ENCODE measurements around the gene INTS4. TPM values are rescaled to one million over a fixed set of nuclear protein-coding genes. Genes with fewer than 3 reads are reported as not detected.
"Not testable (repeated sequence)": the region's sequence is repeated elsewhere in the genome, so short reads cannot be mapped to it uniquely, and the experiment has no call there.

Gene INTS4
- total RNA-seq, 6 experiments from 2014 or later, result 8.3 to 19.0 (median 14.7) TPM

DNA sequence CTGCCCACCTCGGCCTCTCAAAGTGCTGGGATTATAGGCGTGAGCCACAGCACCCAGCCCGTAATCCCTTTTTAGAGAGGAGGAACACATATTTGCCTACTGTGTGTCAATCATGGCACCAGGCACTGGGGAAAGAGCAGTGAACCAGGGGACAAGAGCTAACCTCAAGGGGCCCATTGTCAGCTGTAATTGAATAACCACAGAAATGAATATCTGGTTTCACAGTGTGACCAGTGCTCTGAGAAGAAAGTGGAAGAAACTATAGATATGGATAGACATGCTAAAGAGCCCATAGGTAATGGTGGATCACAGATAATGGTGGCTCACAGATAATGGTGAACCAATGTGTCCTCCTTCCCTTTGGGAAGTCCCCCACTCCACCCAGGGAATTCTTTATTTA is 37.2 kb upstream of the INTS4 start:
- H3K27me3 ChIP-seq, result no peaks in the 10 kb centered on the region
- H3K27ac ChIP-seq, result no peak overlapping the region
- ATAC-seq, result no peak
- H3K4me3 ChIP-seq, result no peak overlapping the region
- TF ChIP-seq POLR2A (IDR thresholded peaks at IDR 0.05) (no peak), CTCF (IDR thresholded peaks at IDR 0.05) (no peak)
- intact Hi-C loops (cut with DNase I), result no loop called here
- no peaks in the 10 kb centered on the region for H3K36me3 ChIP-seq
- no peak for DNase-seq
- peaks cover 0 to 20% (median 2%) of the 10 kb centered on the region in 4 donors for H3K4me1 ChIP-seq
- no peaks in the 10 kb centered on the region for H3K9me3 ChIP-seq
- 80% methylated on average over 1 of the region's 3 CpGs for whole genome bisulfite sequencing (ENCODE audit: insufficient coverage, low coverage, low lambda C conversion rate, missing lambda C conversion rate)

DNA sequence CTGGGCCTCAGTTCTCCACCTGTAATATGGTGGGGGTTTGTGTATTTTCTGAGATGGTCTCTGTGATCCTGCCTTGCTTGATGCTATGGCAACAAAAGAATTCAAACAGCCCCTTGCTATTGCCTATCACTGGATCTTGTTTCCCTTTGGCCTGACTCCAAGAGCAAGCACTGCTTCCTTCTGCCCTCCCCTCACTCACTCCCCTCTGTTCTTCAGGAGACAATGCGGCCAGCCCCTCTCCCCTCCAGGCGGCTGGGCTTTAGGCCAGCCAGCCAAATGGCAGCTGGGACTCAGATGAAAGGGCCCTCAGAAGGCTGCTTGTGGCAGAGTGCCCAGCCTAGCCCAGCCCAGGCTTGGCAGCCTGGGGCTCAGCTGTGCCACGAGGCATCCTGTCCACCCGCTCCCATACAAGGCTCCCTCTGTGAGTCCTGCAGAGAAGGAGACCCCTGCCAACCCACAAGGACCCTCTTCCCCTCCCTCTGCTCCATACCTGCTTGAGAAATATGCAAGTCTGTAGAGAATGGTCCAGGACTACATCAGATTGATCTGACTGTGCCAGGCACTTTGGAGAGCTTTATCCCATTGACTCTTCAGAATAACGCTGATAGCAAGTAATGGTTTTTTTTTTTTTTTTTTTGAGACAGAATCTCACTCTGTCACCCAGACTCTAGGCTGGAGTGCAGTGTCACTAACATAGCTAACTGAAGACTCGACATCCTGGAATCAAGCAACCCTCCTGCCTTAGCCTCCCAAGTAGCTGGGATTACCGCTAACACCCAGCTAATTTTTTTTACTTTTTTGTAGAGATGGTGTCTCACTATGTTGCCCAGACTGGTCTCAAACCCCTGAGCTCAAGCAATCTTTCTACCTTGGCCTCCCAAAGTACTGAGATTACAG is 36.2 kb upstream of the INTS4 start:
- intact Hi-C loops (cut with DNase I), result no loop called here
- no peaks in the 10 kb centered on the region for H3K9me3 ChIP-seq
- WGBS (ENCODE audit: insufficient coverage, low coverage, low lambda C conversion rate, missing lambda C conversion rate), result 14% methylated on average over 3 of the region's 7 CpGs
- H3K27ac ChIP-seq, result no peak overlapping the region
- H3K36me3 ChIP-seq, result no peaks in the 10 kb centered on the region
- DNase-seq (peak; percentile 62 to 72 (median 62)), ATAC-seq (peak; percentile 88 to 95 (median 92))
- TF ChIP-seq CTCF (IDR thresholded peaks at IDR 0.05), result no peak
- TF ChIP-seq POLR2A (IDR thresholded peaks at IDR 0.05), result no peak
- H3K27me3 ChIP-seq, result no peaks in the 10 kb centered on the region
- no peak overlapping the region for H3K4me3 ChIP-seq
- peaks cover 0 to 15% (median 0%) of the 10 kb centered on the region in 4 donors for H3K4me1 ChIP-seq

- intact Hi-C loops (cut with DNase I); ATAC-seq; DNase-seq; H3K27ac ChIP-seq; H3K9me3 ChIP-seq; H3K4me3 ChIP-seq; H3K27me3 ChIP-seq; H3K36me3 ChIP-seq: not testable (repeated sequence)
- H3K4me1 ChIP-seq, result peaks cover 0 to 15% (median 0%) of the 10 kb centered on the region in 4 donors
- WGBS (ENCODE audit: insufficient coverage, low coverage, low lambda C conversion rate, missing lambda C conversion rate), result 82% methylated on average over 9 of the region's 9 CpGs
These were observed 34.0 kb upstream of the INTS4 start for GRCh38 chr11:78028423-78028822.

GRCh38 chr11:78027759-78028158 is 33.3 kb upstream of the INTS4 start:
- intact Hi-C loops (cut with DNase I), result no loop called here
- Histone ChIP-seq H3K27me3 (no peaks in the 10 kb centered on the region), H3K4me3 (no peak overlapping the region), H3K27ac (no peak overlapping the region), H3K9me3 (no peaks in the 10 kb centered on the region), H3K4me1 (peaks cover 0 to 15% (median 0%) of the 10 kb centered on the region in 4 donors), H3K36me3 (no peaks in the 10 kb centered on the region)
- ATAC-seq (no peak), DNase-seq (no peak)
- TF ChIP-seq CTCF (IDR thresholded peaks at IDR 0.05), result no peak
- TF ChIP-seq POLR2A (IDR thresholded peaks at IDR 0.05), result no peak
- WGBS (ENCODE audit: insufficient coverage, low coverage, low lambda C conversion rate, missing lambda C conversion rate), result 87% methylated on average over 2 of the region's 2 CpGs

DNA sequence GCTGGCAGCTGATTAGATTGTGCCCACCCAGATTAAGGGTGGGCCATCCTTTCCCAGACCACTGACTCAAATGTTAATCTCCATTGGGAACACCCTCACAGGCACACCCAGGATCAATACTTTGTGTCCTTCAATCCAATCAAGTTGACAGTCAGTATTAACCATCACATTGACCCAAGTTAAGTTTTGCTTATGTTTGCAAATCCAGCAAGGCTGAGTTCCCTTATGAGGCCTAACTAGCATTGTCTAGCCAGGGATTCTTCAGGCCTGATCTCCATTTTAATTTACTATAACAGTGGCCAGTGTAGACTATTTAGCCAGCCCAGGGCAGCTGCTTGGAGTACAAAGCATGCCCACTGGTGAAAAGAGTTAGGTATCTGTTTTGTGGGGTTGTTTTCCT is 30.9 kb upstream of the INTS4 start:
- Histone ChIP-seq H3K27ac (no peak overlapping the region), H3K9me3 (no peaks in the 10 kb centered on the region), H3K4me3 (no peak overlapping the region), H3K36me3 (no peaks in the 10 kb centered on the region), H3K27me3 (no peaks in the 10 kb centered on the region), H3K4me1 (peaks cover 0 to 6% (median 0%) of the 10 kb centered on the region in 4 donors)
- DNase-seq (no peak), ATAC-seq (no peak)
- TF ChIP-seq CTCF (IDR thresholded peaks at IDR 0.05), result no peak
- no peak for TF ChIP-seq POLR2A (IDR thresholded peaks at IDR 0.05)
- intact Hi-C loops (cut with DNase I), result no loop called here
